GM19035 (cell line): ENCODE data around the gene RTN4.

Experiments used
- ATAC-seq: cut with Tn5 transposase; IDR thresholded peaks from one replicate; pipeline ENCODE4 v1.9.1; 2021; ENCODE audit not compliant: unreplicated experiment

RTN4 gene

GRCh38 chr2:54928719-54929118, 121.5 kb downstream of the RTN4 start:
- no peak for ATAC-seq

DNA sequence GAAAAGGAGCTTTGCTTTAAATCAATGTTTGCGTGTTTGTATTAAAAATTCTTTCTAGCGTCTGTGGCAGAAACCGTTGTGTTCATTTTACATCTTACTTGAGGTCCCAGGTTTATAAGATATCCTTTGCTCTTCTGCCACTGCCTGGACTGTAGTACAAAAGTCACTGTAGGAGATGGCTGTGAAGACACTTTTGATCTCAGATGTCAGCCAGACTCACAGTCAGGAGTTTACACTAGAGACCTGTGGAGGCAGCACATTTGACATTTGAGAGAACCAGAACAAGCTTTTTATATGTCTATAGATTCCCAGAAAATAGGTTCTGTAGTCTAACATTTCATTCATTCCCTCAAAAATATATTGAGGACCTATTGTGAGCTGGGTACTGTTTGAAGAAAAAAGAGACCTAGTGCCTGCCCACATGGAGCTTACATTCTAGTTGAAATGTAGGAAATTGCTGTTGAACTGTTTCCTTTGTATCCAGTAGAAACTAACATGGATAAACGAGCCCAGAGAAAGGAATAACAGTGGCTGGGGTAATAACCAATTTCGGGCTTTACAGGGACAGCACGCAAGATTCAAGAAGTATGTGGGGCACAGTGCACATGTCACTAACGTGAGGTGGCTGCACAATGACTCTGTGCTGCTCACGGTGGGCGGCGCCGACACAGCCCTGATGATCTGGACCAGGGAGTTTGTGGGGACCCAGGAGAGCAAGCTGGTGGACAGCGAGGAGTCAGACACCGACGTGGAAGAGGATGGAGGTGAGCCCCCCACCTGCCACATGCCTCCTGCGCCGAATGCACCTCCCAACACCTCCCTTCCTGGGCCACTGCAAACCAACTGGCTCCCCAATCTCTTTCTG, 122.3 kb downstream of the RTN4 start:
- ATAC-seq: no peak

DNA sequence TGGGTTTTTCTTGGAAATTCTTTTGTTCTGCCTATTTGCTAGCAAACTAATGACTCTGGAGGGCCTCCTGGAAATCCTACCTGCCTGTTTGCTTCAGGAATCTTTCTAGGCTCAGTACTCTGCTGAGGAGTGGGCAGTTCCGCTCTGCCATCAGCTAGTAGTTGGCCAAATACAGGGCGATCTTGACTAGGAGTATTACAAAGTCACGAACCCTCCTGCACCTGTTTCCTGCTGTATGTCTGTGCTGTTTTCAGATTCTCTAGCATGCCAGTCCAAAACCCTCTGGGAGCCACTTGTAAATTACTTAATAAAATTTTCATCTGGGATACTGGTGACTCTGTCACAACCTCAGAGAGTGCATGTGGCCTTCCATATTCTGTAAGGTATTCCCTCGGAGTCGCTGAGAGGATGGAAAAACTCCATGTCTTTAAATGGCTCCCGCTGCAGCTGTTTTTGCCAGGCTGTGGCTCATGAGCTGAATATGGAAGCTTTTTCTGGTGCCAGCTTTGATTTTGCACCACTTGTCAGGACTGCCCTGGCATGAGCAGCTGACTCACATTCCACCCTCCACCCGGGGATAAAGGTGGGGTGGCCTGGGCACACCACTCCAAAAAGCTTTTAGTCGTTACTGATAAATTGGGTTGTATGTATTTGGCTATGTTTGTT, 123.0 kb downstream of the RTN4 start:
- no peak for ATAC-seq

DNA sequence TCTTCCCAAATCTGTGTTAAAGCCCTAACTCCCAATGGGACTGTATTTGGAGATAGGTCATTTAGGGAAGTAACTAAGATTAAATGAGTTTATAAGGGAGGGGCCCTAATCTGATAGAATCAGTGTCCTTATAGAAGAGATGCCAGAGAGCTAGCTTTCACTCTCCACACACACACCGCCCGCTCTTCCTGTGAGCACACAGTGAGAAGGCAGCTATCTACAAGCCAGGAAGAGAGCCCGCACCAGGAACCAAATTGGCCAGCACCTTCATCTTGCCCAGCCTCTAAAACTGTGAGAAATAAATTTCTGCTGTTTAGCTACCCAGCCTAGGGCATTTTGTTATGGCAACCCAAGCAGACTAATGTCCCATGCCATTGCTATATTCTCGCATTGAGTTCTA, 125.2 kb downstream of the RTN4 start:
- no peak for ATAC-seq

DNA sequence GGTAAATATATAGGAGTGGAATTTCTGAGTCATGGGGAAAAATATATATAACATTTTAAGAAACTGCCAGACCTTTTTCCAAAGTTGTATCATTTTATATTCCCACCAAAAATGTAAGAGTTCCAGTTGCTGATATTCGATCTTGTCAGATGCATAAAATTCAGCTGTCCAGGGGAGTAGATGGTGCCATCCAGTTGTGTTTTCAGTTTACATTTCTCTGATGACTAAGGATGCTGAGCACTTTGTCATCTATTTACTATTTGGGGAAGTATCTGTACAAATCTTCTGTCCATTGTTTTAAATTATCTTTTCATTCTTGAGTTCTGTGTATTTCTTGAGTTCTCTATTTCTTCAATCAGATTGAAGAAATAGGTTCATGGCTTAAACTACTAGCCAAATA, 126.1 kb downstream of the RTN4 start:
- ATAC-seq: no peak
